HepG2 (cell line): ENCODE data around the gene RHOC. TPM values are rescaled to one million over a fixed set of nuclear protein-coding genes. Genes with fewer than 3 reads are reported as not detected.

ENCODE experiments used
- ARID4A ChIP-seq: sonication (generic); formaldehyde crosslinking; IDR thresholded peaks from 2 replicates; pipeline ENCODE4 v1.5.0; 2020; ENCODE audit warnings: mild to moderate bottlenecking, missing genetic modification reagents, borderline replicate concordance
- DNMT3B ChIP-seq: conservative IDR thresholded peaks from 2 replicates; pipeline ENCODE4 v1.6.1; 2016; ENCODE audit warnings: missing biosample characterization, control low read depth
- FOXA3 ChIP-seq: IDR thresholded peaks from 2 replicates; pipeline ENCODE4 v1.6.1; 2016; ENCODE audit warnings: missing genetic modification reagents, missing compliant biosample characterization
- HNF4A ChIP-seq: sonication (generic); formaldehyde crosslinking; IDR thresholded peaks from 2 replicates; pipeline ENCODE4 v1.4.0; 2020; ENCODE audit warnings: missing genetic modification reagents
- HNRNPL ChIP-seq: fragments of 200-400 bp; formaldehyde crosslinking; IDR thresholded peaks from 2 replicates; pipeline ENCODE4 v1.6.1; 2017; ENCODE audit warnings: mild to moderate bottlenecking, low read depth, low read length
- MED1 ChIP-seq: sonication (generic); formaldehyde crosslinking; IDR thresholded peaks from 2 replicates; pipeline ENCODE4 v1.4.0; 2020; ENCODE audit warnings: missing genetic modification reagents
- MED8 ChIP-seq: sonication (generic); formaldehyde crosslinking; IDR thresholded peaks from 2 replicates; pipeline ENCODE4 v1.8.1; 2023; ENCODE audit warnings: mild to moderate bottlenecking, missing genetic modification reagents; ENCODE audit not compliant: insufficient replicate concordance
- MYC ChIP-seq: sonication (generic); formaldehyde crosslinking; IDR thresholded peaks from 2 replicates; pipeline ENCODE4 v1.9.0; 2021; ENCODE audit warnings: missing genetic modification reagents, borderline replicate concordance
- NCOR1 ChIP-seq: fragments of 200-600 bp; sonication (generic); IDR thresholded peaks from 2 replicates; pipeline ENCODE4 v1.7.0; 2017; ENCODE audit warnings: antibody characterized with exemption, low read length, borderline replicate concordance
- SKIL ChIP-seq: sonication (generic); formaldehyde crosslinking; IDR thresholded peaks from 2 replicates; pipeline ENCODE4 v1.8.0; 2022; ENCODE audit warnings: missing genetic modification reagents, mild to moderate bottlenecking, moderate library complexity, borderline replicate concordance
- TAF1 ChIP-seq: sonication (generic); formaldehyde crosslinking; IDR thresholded peaks from 2 replicates; pipeline ENCODE4 v1.4.0; 2020; ENCODE audit warnings: missing genetic modification reagents
- TBX2 ChIP-seq: sonication (generic); formaldehyde crosslinking; IDR thresholded peaks from 2 replicates; pipeline ENCODE4 v1.5.0; 2020; ENCODE audit warnings: missing genetic modification reagents, mild to moderate bottlenecking, borderline replicate concordance
- ZFP37 ChIP-seq: sonication (generic); formaldehyde crosslinking; IDR thresholded peaks from 2 replicates; pipeline ENCODE4 v1.4.0; 2020; ENCODE audit warnings: missing genetic modification reagents, borderline replicate concordance
- ZNF263 ChIP-seq: sonication (generic); formaldehyde crosslinking; IDR thresholded peaks from 2 replicates; pipeline ENCODE4 v1.4.0; 2020; ENCODE audit warnings: missing genetic modification reagents
- ZNF670 ChIP-seq: sonication (generic); formaldehyde crosslinking; IDR thresholded peaks from 2 replicates; pipeline ENCODE4 v1.8.0; 2022; ENCODE audit warnings: mild to moderate bottlenecking, missing genetic modification reagents, borderline replicate concordance
- ZNF878 ChIP-seq: sonication (generic); formaldehyde crosslinking; IDR thresholded peaks from 2 replicates; pipeline ENCODE4 v1.8.1; 2023; ENCODE audit warnings: mild to moderate bottlenecking, missing genetic modification reagents, moderate library complexity
- polyA plus RNA-seq, 8 experiments: library from polyadenylated mRNA; depleted of rRNA in 3 of 8; stranded (reverse) in 7 of 8; unstranded in 1 of 8; fragments of >200 nt; fragmentation: Illumina TruSeq in 4 of 8; extraction: Trizol in 4 of 8; gene quantifications; 2 replicates each; pipeline versions ENCODE4 v1.2.1 to v1.2.3, GENCODE V29; 2011 to 2016; ENCODE audit warnings: low read depth in 4 of 8, missing spikeins in 1 of 8, mixed read lengths in 1 of 8; ENCODE audit not compliant: insufficient read depth in 1 of 8
- total RNA-seq, 5 experiments: library from RNA; depleted of rRNA; stranded (reverse); fragments of >200 nt; fragmentation: Illumina TruSeq; extraction: Trizol; gene quantifications; 2 replicates each; pipeline ENCODE4 v1.2.3, GENCODE V29; 2016; ENCODE audit warnings: low read depth in 1 of 5
- TF ChIP-seq, protein P1 (sequence below): sonication (generic); formaldehyde crosslinking; IDR thresholded peaks from 2 replicates; pipeline ENCODE4 v1.4.0; 2020; ENCODE audit warnings: missing genetic modification reagents
- TF ChIP-seq, protein P2 (sequence below): sonication (generic); formaldehyde crosslinking; IDR thresholded peaks from 2 replicates; pipeline ENCODE4 v1.4.0; 2020; ENCODE audit warnings: missing genetic modification reagents, borderline replicate concordance

RHOC gene
- total and polyA plus RNA-seq, 2 of the 13 experiments (the other 11 are each of a cell fraction or from before 2014, with no cell fraction given) = 64.3 to 182 TPM

DNA sequence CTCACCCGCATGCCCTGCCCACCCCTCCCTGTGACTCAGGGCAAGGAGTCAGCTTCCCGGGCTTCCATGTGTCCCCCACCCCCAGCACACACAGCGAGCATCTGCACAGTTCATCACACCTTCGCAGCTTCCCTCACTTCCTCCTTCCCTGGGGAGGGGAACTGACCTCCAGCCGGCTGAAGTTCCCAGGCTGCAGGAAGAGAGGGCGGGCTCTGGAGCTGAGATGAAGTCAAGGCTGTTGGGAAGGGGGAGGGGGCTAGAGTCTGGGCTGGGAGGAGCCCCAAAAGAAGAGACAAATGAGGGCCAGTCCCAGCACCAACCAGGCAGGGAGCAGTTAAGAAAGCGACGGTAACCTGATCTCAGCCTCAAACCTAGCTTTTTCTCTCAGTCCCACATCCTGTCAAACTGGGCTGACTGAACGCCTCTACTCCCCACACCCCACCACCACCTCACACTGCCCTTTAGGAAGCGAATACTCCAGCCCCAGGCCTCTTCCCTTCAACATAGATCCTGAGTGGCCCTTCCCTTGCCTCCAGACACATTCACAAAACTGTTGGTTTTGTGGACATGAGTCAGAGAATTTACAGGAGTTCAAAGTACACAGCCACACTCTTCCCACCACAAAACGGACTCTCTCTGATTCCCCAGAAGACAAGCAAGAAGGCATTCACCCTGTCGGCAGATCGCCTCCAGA, 1.8 kb downstream of the RHOC start (continued):
- TF ChIP-seq ZNF878 (CRISPR knock-in tag) (peak; percentile 69; the same call in 1 of the 2 replicates), MED1 (CRISPR knock-in tag) (peak; percentile 24; the same call in 1 of the 2 replicates), FOXA3 (CRISPR knock-in tag) (0 out of 2 replicates have a peak, but pooled peaks have one; percentile 33), MED8 (no peak), ZNF670 (CRISPR knock-in tag) (peak; percentile 57; the same call in 1 of the 2 replicates), TBX2 (CRISPR knock-in tag) (peak; percentile 51; the same call in 1 of the 2 replicates), ZFP37 (CRISPR knock-in tag) (peak; percentile 26; the same call in 1 of the 2 replicates), ZNF263 (peak; percentile 26; the same call in 1 of the 2 replicates), SKIL (CRISPR knock-in tag) (peak; percentile 44; the same call in 1 of the 2 replicates), ARID4A (peak; percentile 73; the same call in 1 of the 2 replicates), HNF4A (CRISPR knock-in tag) (peak; percentile 85), TAF1 (peak; percentile 61; the same call in 1 of the 2 replicates), HNRNPL (0 out of 2 replicates have a peak, but pooled peaks have one; percentile 33), DNMT3B (peak; percentile 79), MYC (no peak), NCOR1 (peak; percentile 43; the same call in 1 of the 2 replicates)
- TF ChIP-seq, protein P1, sequence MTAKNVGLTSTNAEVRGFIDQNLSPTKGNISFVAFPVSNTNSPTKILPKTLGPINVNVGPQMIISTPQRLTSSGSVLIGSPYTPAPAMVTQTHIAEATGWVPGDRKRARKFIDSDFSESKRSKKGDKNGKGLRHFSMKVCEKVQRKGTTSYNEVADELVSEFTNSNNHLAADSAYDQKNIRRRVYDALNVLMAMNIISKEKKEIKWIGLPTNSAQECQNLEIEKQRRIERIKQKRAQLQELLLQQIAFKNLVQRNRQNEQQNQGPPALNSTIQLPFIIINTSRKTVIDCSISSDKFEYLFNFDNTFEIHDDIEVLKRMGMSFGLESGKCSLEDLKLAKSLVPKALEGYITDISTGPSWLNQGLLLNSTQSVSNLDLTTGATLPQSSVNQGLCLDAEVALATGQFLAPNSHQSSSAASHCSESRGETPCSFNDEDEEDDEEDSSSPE (CRISPR knock-in tag) = peak; percentile 55; the same call in 1 of the 2 replicates
- TF ChIP-seq, protein P2, sequence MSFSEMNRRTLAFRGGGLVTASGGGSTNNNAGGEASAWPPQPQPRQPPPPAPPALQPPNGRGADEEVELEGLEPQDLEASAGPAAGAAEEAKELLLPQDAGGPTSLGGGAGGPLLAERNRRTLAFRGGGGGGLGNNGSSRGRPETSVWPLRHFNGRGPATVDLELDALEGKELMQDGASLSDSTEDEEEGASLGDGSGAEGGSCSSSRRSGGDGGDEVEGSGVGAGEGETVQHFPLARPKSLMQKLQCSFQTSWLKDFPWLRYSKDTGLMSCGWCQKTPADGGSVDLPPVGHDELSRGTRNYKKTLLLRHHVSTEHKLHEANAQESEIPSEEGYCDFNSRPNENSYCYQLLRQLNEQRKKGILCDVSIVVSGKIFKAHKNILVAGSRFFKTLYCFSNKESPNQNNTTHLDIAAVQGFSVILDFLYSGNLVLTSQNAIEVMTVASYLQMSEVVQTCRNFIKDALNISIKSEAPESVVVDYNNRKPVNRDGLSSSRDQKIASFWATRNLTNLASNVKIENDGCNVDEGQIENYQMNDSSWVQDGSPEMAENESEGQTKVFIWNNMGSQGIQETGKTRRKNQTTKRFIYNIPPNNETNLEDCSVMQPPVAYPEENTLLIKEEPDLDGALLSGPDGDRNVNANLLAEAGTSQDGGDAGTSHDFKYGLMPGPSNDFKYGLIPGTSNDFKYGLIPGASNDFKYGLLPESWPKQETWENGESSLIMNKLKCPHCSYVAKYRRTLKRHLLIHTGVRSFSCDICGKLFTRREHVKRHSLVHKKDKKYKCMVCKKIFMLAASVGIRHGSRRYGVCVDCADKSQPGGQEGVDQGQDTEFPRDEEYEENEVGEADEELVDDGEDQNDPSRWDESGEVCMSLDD = no peak
